Mesenchymal stem cell (in vitro differentiated cells and primary cell): Measurements from ENCODE around the gene DCAKD.
A peak's percentile ranks its signal among the peaks of the same experiment; 100 is the strongest.

Experiments
- DNase-seq: peaks from one replicate; pipeline ENCODE4 v3.0.0-alpha.2; 2013
- H2AFZ ChIP-seq: one replicate; pipeline ENCODE4 v1.6.1; 2013; ENCODE audit warnings: low read depth, mild to moderate bottlenecking, control low read depth, inconsistent platforms, low read length, moderate library complexity
- H2AK5ac ChIP-seq: 2 replicates; pipeline ENCODE4 v1.6.1; 2013; ENCODE audit warnings: low read length, moderate library complexity, mild to moderate bottlenecking, inconsistent platforms; ENCODE audit not compliant: severe bottlenecking
- H2BK120ac ChIP-seq: one replicate; pipeline ENCODE4 v1.6.1; 2013; ENCODE audit warnings: low read depth, mild to moderate bottlenecking, inconsistent platforms, low read length, moderate library complexity
- H2BK12ac ChIP-seq, 2 experiments: one replicate each; pipeline ENCODE4 v1.6.1; 2013; ENCODE audit warnings: inconsistent platforms in 2 of 2, low read length in 2 of 2, mild to moderate bottlenecking in 2 of 2, moderate library complexity in 2 of 2, control low read depth in 1 of 2
- H2BK15ac ChIP-seq: one replicate; pipeline ENCODE4 v1.6.1; 2013; ENCODE audit warnings: mild to moderate bottlenecking, low read depth, inconsistent platforms; ENCODE audit not compliant: poor library complexity, severe bottlenecking
- H2BK5ac ChIP-seq: 2 replicates; pipeline ENCODE4 v1.6.1; 2013; ENCODE audit warnings: low read depth, mild to moderate bottlenecking, low read length, control low read depth, inconsistent platforms; ENCODE audit not compliant: poor library complexity, severe bottlenecking
- H3K14ac ChIP-seq, 2 experiments: one replicate each; pipeline ENCODE4 v1.6.1; 2013; ENCODE audit warnings: inconsistent platforms in 2 of 2, low read length in 2 of 2, control low read depth in 1 of 2, mild to moderate bottlenecking in 1 of 2, moderate library complexity in 1 of 2
- H3K18ac ChIP-seq, 2 experiments: one replicate each; pipeline ENCODE4 v1.6.1; 2013; ENCODE audit warnings: inconsistent platforms in 2 of 2, low read length in 2 of 2, control low read depth in 1 of 2, low read depth in 1 of 2, mild to moderate bottlenecking in 1 of 2
- H3K23ac ChIP-seq, 2 experiments: one replicate each; pipeline ENCODE4 v1.6.1; 2013; ENCODE audit warnings: inconsistent platforms in 2 of 2, low read length in 2 of 2, mild to moderate bottlenecking in 2 of 2, moderate library complexity in 2 of 2, control low read depth in 1 of 2
- H3K27ac ChIP-seq: 2 replicates; pipeline ENCODE4 v1.5.1; 2013; ENCODE audit warnings: mild to moderate bottlenecking, moderate library complexity, low read length, control low read depth, inconsistent platforms; ENCODE audit not compliant: poor library complexity, severe bottlenecking
- H3K27me3 ChIP-seq, 2 experiments: 2 replicates each; pipeline versions ENCODE4 v1.6.1 to v1.7.0; 2013; ENCODE audit warnings: low read length in 2 of 2, mild to moderate bottlenecking in 2 of 2, moderate library complexity in 2 of 2, control low read depth in 1 of 2, inconsistent platforms in 1 of 2; ENCODE audit not compliant: control insufficient read depth in 1 of 2, insufficient read depth in 1 of 2
- H3K36me3 ChIP-seq, 2 experiments: 2 replicates each; pipeline versions ENCODE4 v1.6.1 to v1.7.0; 2013; ENCODE audit warnings: low read length in 2 of 2, control low read depth in 1 of 2, inconsistent platforms in 1 of 2, low read depth in 1 of 2, mild to moderate bottlenecking in 1 of 2; ENCODE audit not compliant: insufficient read depth in 2 of 2, control insufficient read depth in 1 of 2
- H3K4ac ChIP-seq, 2 experiments: one replicate each; pipeline ENCODE4 v1.6.1; 2013; ENCODE audit warnings: inconsistent platforms in 2 of 2, low read length in 2 of 2, mild to moderate bottlenecking in 2 of 2, moderate library complexity in 2 of 2, control low read depth in 1 of 2, low read depth in 1 of 2
- H3K4me1 ChIP-seq: 2 replicates; pipeline ENCODE4 v1.6.1; 2013; ENCODE audit warnings: low read depth, low read length, control low read depth; ENCODE audit not compliant: control insufficient read depth, insufficient read depth
- H3K4me2 ChIP-seq: 2 replicates; pipeline ENCODE4 v1.6.1; 2013; ENCODE audit warnings: low read length, mild to moderate bottlenecking, inconsistent platforms; ENCODE audit not compliant: poor library complexity, severe bottlenecking
- H3K4me3 ChIP-seq, 2 experiments: 2 replicates each; pipeline versions ENCODE4 v1.5.1 to v1.7.0; 2013; ENCODE audit warnings: low read length in 2 of 2, mild to moderate bottlenecking in 2 of 2, control low read depth in 1 of 2, low read depth in 1 of 2; ENCODE audit not compliant: insufficient read depth in 1 of 2
- H3K79me1 ChIP-seq: replicated peaks from 2 replicates; pipeline ENCODE4 v1.6.1; 2013; ENCODE audit warnings: mild to moderate bottlenecking, control low read depth, low read length, inconsistent platforms; ENCODE audit not compliant: poor library complexity, severe bottlenecking
- H3K9ac ChIP-seq: 2 replicates; pipeline ENCODE4 v1.7.0; 2013; ENCODE audit warnings: mild to moderate bottlenecking, low read length, moderate library complexity
- H3K9me3 ChIP-seq: 2 replicates; pipeline ENCODE4 v1.7.0; 2013; ENCODE audit warnings: mild to moderate bottlenecking, low read length; ENCODE audit not compliant: control insufficient read depth
- H4K8ac ChIP-seq: one replicate; pipeline ENCODE4 v1.6.1; 2013; ENCODE audit warnings: inconsistent platforms, mild to moderate bottlenecking, low read length, moderate library complexity
- H4K91ac ChIP-seq: one replicate; pipeline ENCODE4 v1.6.1; 2013; ENCODE audit warnings: mild to moderate bottlenecking, low read length, inconsistent platforms
- WGBS: methylation state at CpG from one replicate; pipeline ENCODE4 v1.1.7; 2013; ENCODE audit warnings: mixed read lengths; 5-methylcytosine and 5-hydroxymethylcytosine counted together

The DCAKD gene

DNA sequence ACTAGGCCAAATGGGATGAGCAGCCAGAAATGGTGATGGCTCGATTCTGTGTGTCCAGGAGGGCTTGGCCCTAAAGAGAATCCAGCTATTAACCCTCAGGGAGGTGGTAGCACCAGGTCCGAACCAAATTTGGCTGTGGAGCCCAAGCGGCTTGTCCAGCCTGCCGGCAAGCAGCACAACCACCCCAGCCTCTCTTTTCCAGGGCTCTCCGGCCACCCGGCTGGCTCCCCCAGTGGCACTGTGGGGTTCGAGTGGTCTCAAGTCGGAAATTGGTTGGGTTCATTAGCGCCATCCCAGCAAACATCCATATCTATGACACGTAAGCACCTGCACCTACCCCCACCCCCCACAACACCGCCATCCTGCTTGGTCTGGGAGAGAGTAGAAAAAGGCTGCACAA lies 45.5 kb upstream of the DCAKD start:
- H2BK120ac ChIP-seq: no peak overlapping the region
- peak overlapping the region; percentile 29 for H3K9ac ChIP-seq
- H2AK5ac ChIP-seq: no peak overlapping the region
- H3K4me3 ChIP-seq: no peak overlapping the region
- H3K4me2 ChIP-seq: no peak overlapping the region
- H2AFZ ChIP-seq: no peak overlapping the region
- H3K4me1 ChIP-seq: peaks cover 17% of the 10 kb centered on the region
- H3K36me3 ChIP-seq: peaks cover 62 to 66% of the 10 kb centered on the region in 2 experiments
- DNase-seq: no peak
- H3K4ac ChIP-seq: no peak overlapping the region
- H2BK5ac ChIP-seq: no peak overlapping the region
- peaks cover 30% of the 10 kb centered on the region for H3K79me1 ChIP-seq
- H3K27ac ChIP-seq: no peak overlapping the region
- no peaks in the 10 kb centered on the region for H3K27me3 ChIP-seq
- no peak overlapping the region for H2BK12ac ChIP-seq
- no peak overlapping the region for H3K14ac ChIP-seq
- no peak overlapping the region for H3K18ac ChIP-seq
- H2BK15ac ChIP-seq: no peak overlapping the region
- no peaks in the 10 kb centered on the region for H3K9me3 ChIP-seq
- no peak overlapping the region for H4K8ac ChIP-seq
- no peak overlapping the region for H4K91ac ChIP-seq
- no peak overlapping the region for H3K23ac ChIP-seq
- WGBS: 98% methylated on average over 7 of the region's 11 CpGs

- peaks cover 17% of the 10 kb centered on the region for H3K4me1 ChIP-seq
- H2BK12ac ChIP-seq: no peak overlapping the region
- 91% methylated on average over 3 of the region's 3 CpGs for WGBS
- H3K9ac ChIP-seq: peak overlapping the region; percentile 29
- DNase-seq: peak; percentile 58
- no peak overlapping the region for H2BK15ac ChIP-seq
- no peak overlapping the region for H3K4me2 ChIP-seq
- H3K36me3 ChIP-seq: peaks cover 63 to 70% of the 10 kb centered on the region in 2 experiments
- no peak overlapping the region for H3K4me3 ChIP-seq
- no peak overlapping the region for H2AFZ ChIP-seq
- no peaks in the 10 kb centered on the region for H3K9me3 ChIP-seq
- no peak overlapping the region for H3K23ac ChIP-seq
- no peak overlapping the region for H4K8ac ChIP-seq
- no peak overlapping the region for H3K4ac ChIP-seq
- no peak overlapping the region for H4K91ac ChIP-seq
- no peak overlapping the region for H3K27ac ChIP-seq
- H3K14ac ChIP-seq: no peak overlapping the region
- no peak overlapping the region for H3K18ac ChIP-seq
- no peaks in the 10 kb centered on the region for H3K27me3 ChIP-seq
- no peak overlapping the region for H2BK5ac ChIP-seq
- H2BK120ac ChIP-seq: no peak overlapping the region
- H3K79me1 ChIP-seq: peaks cover 30% of the 10 kb centered on the region
- peak overlapping the region; percentile 35 for H2AK5ac ChIP-seq
Observed at GRCh38 chr17:45096141-45096540, 44.7 kb upstream of the DCAKD start.

- peaks cover 60 to 78% of the 10 kb centered on the region in 2 experiments for H3K36me3 ChIP-seq
Observed at GRCh38 chr17:45093444-45094110, 42.1 kb upstream of the DCAKD start.

GRCh38 chr17:45092911-45093430 lies 41.5 kb upstream of the DCAKD start:
- H3K79me1 ChIP-seq: peaks cover 26% of the 10 kb centered on the region
- H3K4me2 ChIP-seq: no peak overlapping the region
- H3K27me3 ChIP-seq: no peaks in the 10 kb centered on the region
- no peaks in the 10 kb centered on the region for H3K9me3 ChIP-seq
- H2BK5ac ChIP-seq: peak overlapping the region; percentile 83
- H3K14ac ChIP-seq: no peak overlapping the region
- peak overlapping the region; percentile 94 for H4K8ac ChIP-seq
- peak overlapping the region in 1 of 2 experiments; percentile 89 for H3K18ac ChIP-seq
- H2BK120ac ChIP-seq: peak overlapping the region; percentile 93
- peak; percentile 99 for DNase-seq
- peaks cover 28% of the 10 kb centered on the region for H3K4me1 ChIP-seq
- H3K36me3 ChIP-seq: peaks cover 56 to 77% of the 10 kb centered on the region in 2 experiments
- H2AK5ac ChIP-seq: peak overlapping the region; percentile 73
- H3K27ac ChIP-seq: peak overlapping the region; percentile 90
- H4K91ac ChIP-seq: peak overlapping the region; percentile 72
- peak overlapping the region in 1 of 2 experiments; percentile 91 for H2BK12ac ChIP-seq
- H2BK15ac ChIP-seq: peak overlapping the region; percentile 73
- H3K4ac ChIP-seq: peak overlapping the region; percentile 29 to 79
- peak overlapping the region; percentile 73 for H3K9ac ChIP-seq
- H3K4me3 ChIP-seq: no peak overlapping the region
- H2AFZ ChIP-seq: no peak overlapping the region
- H3K23ac ChIP-seq: no peak overlapping the region
- under 1% methylated on average over 6 of the region's 6 CpGs for WGBS

More at GRCh38 chr17:45093444-45094110, 42.1 kb upstream of the DCAKD start:
- H3K27me3 ChIP-seq: no peaks in the 10 kb centered on the region
- peaks cover 28% of the 10 kb centered on the region for H3K4me1 ChIP-seq
- peak overlapping the region; percentile 94 for H4K8ac ChIP-seq
- no peak for DNase-seq
- H3K4me3 ChIP-seq: peak overlapping the region in 1 of 2 experiments; percentile 31
- peak overlapping the region; percentile 83 for H2BK5ac ChIP-seq
- peak overlapping the region; percentile 89 to 90 for H3K18ac ChIP-seq
- H2AFZ ChIP-seq: no peak overlapping the region
- peaks cover 29% of the 10 kb centered on the region for H3K79me1 ChIP-seq
- H3K9me3 ChIP-seq: no peaks in the 10 kb centered on the region
- peak overlapping the region; percentile 93 for H2BK120ac ChIP-seq
- peak overlapping the region; percentile 73 for H2AK5ac ChIP-seq
- H3K27ac ChIP-seq: peak overlapping the region; percentile 90
- peak overlapping the region in 1 of 2 experiments; percentile 85 for H2BK12ac ChIP-seq
- H3K23ac ChIP-seq: no peak overlapping the region
- peak overlapping the region; percentile 73 for H2BK15ac ChIP-seq
- H3K4ac ChIP-seq: peak overlapping the region; percentile 75 to 79
- 75% methylated on average over 13 of the region's 13 CpGs for WGBS
- H3K4me2 ChIP-seq: no peak overlapping the region
- H4K91ac ChIP-seq: peak overlapping the region; percentile 91
- peak overlapping the region; percentile 73 for H3K9ac ChIP-seq
- H3K14ac ChIP-seq: peak overlapping the region in 1 of 2 experiments; percentile 78
